ENCODE measurements around the gene TMEM170A. TPM values are rescaled to one million over a fixed set of nuclear protein-coding genes. Genes with fewer than 3 reads are reported as not detected.

TMEM170A gene
- total and polyA plus RNA-seq, 2 experiments from 2014 or later: 31.0 to 68.5 TPM

DNA sequence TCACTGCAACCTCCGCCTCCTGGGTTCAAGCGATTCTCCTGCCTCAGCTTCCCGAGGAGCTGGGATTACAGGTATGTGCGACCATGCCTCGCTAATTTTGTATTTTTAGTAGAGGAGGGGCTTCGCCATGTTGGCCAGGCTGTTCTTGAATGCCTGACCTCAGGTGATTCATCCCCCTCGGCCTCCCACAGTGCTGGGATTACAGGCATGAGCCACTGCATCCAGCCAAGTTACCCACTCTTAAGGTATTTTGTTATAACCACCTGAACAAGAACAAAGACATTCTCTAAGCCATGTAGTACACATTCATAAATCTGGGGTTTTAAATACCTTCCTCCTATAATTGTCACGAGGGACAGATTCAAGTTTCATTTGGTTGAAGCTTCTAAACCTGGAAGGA lies 12.3 kb upstream of the TMEM170A start:
- Histone ChIP-seq H3K4me1 (ENCODE audit: insufficient read depth) (no peaks in the 10 kb centered on the region), H3K36me3 (ENCODE audit: insufficient read depth) (no peaks in the 10 kb centered on the region), H3K79me2 (replicated peaks; ENCODE audit: insufficient read depth) (no peaks in the 10 kb centered on the region), H3F3A (replicated peaks; ENCODE audit: low read depth) (no peaks in the 10 kb centered on the region), H3K9me2 (ENCODE audit: insufficient read depth) (no peaks in the 10 kb centered on the region; the same call in 1 of the 2 replicates), H3K27me3 (ENCODE audit: insufficient read depth) (no peaks in the 10 kb centered on the region), H3K27ac (ENCODE audit: low read depth) (no peak overlapping the region), H3K4me3 (no peak overlapping the region), H3K4me2 (no peak overlapping the region), H4K20me1 (replicated peaks; ENCODE audit: insufficient read depth) (no peaks in the 10 kb centered on the region; the same call in 1 of the 2 replicates), H2AFZ (no peak overlapping the region)
- peaks cover 35% of the 10 kb centered on the region for H3K36me3 Mint-ChIP-seq (ENCODE audit: low read depth)
- H3K9me3 Mint-ChIP-seq: no peaks in the 10 kb centered on the region; the same call in 2 of the 3 replicates
- peaks cover 9% of the 10 kb centered on the region for H3K4me1 Mint-ChIP-seq
- no peak for ATAC-seq
- DNase-seq (ENCODE audit: low spot score): no peak
- peaks cover 15% of the 10 kb centered on the region for H3K27me3 Mint-ChIP-seq (ENCODE audit: insufficient read depth, low read depth, poor library complexity)
- H3K27ac Mint-ChIP-seq: no peak overlapping the region
- TF ChIP-seq, protein P1, sequence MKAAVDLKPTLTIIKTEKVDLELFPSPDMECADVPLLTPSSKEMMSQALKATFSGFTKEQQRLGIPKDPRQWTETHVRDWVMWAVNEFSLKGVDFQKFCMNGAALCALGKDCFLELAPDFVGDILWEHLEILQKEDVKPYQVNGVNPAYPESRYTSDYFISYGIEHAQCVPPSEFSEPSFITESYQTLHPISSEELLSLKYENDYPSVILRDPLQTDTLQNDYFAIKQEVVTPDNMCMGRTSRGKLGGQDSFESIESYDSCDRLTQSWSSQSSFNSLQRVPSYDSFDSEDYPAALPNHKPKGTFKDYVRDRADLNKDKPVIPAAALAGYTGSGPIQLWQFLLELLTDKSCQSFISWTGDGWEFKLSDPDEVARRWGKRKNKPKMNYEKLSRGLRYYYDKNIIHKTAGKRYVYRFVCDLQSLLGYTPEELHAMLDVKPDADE (IDR thresholded peaks at IDR 0.05): no peak
- H3K4me3 Mint-ChIP-seq: no peak overlapping the region

DNA sequence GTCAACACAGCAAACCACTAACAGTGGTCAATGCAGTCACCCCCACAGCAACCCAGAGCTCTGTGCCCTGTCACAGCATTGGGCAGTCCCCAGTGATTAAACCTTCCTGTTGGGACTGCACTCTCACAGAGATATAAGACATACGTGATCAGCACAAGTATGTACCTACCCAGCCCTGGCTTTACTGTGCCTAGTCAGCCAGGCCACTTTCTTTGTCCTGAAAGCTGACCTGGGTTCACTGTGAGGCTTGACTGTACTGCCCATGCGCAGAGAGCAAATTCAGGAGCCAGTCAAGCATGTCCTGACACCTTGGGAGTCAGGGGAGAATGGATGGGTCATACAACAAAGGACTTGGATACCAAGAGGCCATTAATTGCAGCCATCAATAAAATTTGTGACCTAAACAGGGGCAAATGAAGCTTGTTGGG lies 10.9 kb upstream of the TMEM170A start:
- Histone ChIP-seq H3K4me1 (ENCODE audit: insufficient read depth) (no peaks in the 10 kb centered on the region), H4K20me1 (replicated peaks; ENCODE audit: insufficient read depth) (no peaks in the 10 kb centered on the region; the same call in 1 of the 2 replicates)
- TF ChIP-seq EZH2 (IDR thresholded peaks at IDR 0.05; ENCODE audit: low read depth, unreplicated experiment) (no peak), ZNF114 (CRISPR knock-in tag; IDR thresholded peaks at IDR 0.05) (no peak), POLR2AphosphoS5 (IDR thresholded peaks at IDR 0.05; ENCODE audit: low read depth) (no peak), ZNF331 (CRISPR knock-in tag; IDR thresholded peaks at IDR 0.05; ENCODE audit: low read depth) (no peak), CREB1 (CRISPR knock-in tag; IDR thresholded peaks at IDR 0.05; ENCODE audit: low read depth) (no peak), STAT1 (IDR thresholded peaks at IDR 0.05; ENCODE audit: unreplicated experiment) (no peak), NANOG (IDR thresholded peaks at IDR 0.05; ENCODE audit: borderline replicate concordance) (no peak)
- TF ChIP-seq, protein P2, sequence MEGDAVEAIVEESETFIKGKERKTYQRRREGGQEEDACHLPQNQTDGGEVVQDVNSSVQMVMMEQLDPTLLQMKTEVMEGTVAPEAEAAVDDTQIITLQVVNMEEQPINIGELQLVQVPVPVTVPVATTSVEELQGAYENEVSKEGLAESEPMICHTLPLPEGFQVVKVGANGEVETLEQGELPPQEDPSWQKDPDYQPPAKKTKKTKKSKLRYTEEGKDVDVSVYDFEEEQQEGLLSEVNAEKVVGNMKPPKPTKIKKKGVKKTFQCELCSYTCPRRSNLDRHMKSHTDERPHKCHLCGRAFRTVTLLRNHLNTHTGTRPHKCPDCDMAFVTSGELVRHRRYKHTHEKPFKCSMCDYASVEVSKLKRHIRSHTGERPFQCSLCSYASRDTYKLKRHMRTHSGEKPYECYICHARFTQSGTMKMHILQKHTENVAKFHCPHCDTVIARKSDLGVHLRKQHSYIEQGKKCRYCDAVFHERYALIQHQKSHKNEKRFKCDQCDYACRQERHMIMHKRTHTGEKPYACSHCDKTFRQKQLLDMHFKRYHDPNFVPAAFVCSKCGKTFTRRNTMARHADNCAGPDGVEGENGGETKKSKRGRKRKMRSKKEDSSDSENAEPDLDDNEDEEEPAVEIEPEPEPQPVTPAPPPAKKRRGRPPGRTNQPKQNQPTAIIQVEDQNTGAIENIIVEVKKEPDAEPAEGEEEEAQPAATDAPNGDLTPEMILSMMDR (conservative IDR thresholded peaks at IDR 0.05; ENCODE audit: low read depth in 2 of 2): no peak
- TF ChIP-seq, protein P3, sequence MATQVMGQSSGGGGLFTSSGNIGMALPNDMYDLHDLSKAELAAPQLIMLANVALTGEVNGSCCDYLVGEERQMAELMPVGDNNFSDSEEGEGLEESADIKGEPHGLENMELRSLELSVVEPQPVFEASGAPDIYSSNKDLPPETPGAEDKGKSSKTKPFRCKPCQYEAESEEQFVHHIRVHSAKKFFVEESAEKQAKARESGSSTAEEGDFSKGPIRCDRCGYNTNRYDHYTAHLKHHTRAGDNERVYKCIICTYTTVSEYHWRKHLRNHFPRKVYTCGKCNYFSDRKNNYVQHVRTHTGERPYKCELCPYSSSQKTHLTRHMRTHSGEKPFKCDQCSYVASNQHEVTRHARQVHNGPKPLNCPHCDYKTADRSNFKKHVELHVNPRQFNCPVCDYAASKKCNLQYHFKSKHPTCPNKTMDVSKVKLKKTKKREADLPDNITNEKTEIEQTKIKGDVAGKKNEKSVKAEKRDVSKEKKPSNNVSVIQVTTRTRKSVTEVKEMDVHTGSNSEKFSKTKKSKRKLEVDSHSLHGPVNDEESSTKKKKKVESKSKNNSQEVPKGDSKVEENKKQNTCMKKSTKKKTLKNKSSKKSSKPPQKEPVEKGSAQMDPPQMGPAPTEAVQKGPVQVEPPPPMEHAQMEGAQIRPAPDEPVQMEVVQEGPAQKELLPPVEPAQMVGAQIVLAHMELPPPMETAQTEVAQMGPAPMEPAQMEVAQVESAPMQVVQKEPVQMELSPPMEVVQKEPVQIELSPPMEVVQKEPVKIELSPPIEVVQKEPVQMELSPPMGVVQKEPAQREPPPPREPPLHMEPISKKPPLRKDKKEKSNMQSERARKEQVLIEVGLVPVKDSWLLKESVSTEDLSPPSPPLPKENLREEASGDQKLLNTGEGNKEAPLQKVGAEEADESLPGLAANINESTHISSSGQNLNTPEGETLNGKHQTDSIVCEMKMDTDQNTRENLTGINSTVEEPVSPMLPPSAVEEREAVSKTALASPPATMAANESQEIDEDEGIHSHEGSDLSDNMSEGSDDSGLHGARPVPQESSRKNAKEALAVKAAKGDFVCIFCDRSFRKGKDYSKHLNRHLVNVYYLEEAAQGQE (IDR thresholded peaks at IDR 0.05; ENCODE audit: unreplicated experiment): no peak

More for the DNA sequence above, 10.9 kb upstream of the TMEM170A start:
- Mint-ChIP-seq H3K27me3 (ENCODE audit: insufficient read depth, low read depth, poor library complexity) (peaks cover 16% of the 10 kb centered on the region), H3K9me3 (no peaks in the 10 kb centered on the region; the same call in 2 of the 3 replicates), H3K36me3 (ENCODE audit: low read depth) (peaks cover 32% of the 10 kb centered on the region), H3K27ac (no peak overlapping the region), H3K4me1 (peaks cover 12% of the 10 kb centered on the region), H3K4me3 (no peak overlapping the region)
- H3K4me2 ChIP-seq: no peak overlapping the region
- DNase-seq (ENCODE audit: low spot score) (no peak), ATAC-seq (no peak)
- peak overlapping the region; percentile 19; the same call in 1 of the 2 replicates for H3K27ac ChIP-seq (ENCODE audit: low read depth)
- H3K9me2 ChIP-seq (ENCODE audit: insufficient read depth): no peaks in the 10 kb centered on the region; the same call in 1 of the 2 replicates
- no peak overlapping the region for H3K4me3 ChIP-seq
- H3K36me3 ChIP-seq (ENCODE audit: insufficient read depth): no peaks in the 10 kb centered on the region
- H3K27me3 ChIP-seq (ENCODE audit: insufficient read depth): no peaks in the 10 kb centered on the region
- no peak overlapping the region for H2AFZ ChIP-seq
- H3K79me2 ChIP-seq (replicated peaks; ENCODE audit: insufficient read depth): no peaks in the 10 kb centered on the region
- no peaks in the 10 kb centered on the region for H3F3A ChIP-seq (replicated peaks; ENCODE audit: low read depth)

Data from GM23338 (cell line).